Mesendoderm (in vitro differentiated cells): Measurements from ENCODE around the gene BMPER.

ENCODE experiments used
- DNase-seq: peaks from one replicate; pipeline ENCODE4 v3.0.0; 2013
- H2AK5ac ChIP-seq: 2 replicates; pipeline ENCODE4 v1.6.1; 2013; ENCODE audit warnings: low read length, inconsistent platforms
- H2BK120ac ChIP-seq: 2 replicates; pipeline ENCODE4 v1.6.1; 2013; ENCODE audit warnings: low read depth, mild to moderate bottlenecking, low read length, moderate library complexity, mixed read lengths
- H2BK15ac ChIP-seq: replicated peaks from 2 replicates; pipeline ENCODE4 v1.6.1; 2013; ENCODE audit warnings: low read depth, mild to moderate bottlenecking, moderate library complexity
- H2BK5ac ChIP-seq: 2 replicates; pipeline ENCODE4 v1.6.1; 2013; ENCODE audit warnings: low read length, inconsistent platforms
- H3K18ac ChIP-seq: 2 replicates; pipeline ENCODE4 v1.6.1; 2013; ENCODE audit warnings: mild to moderate bottlenecking, low read length, mixed read lengths
- H3K23ac ChIP-seq: one replicate; pipeline ENCODE4 v1.6.1; 2013; ENCODE audit warnings: low read length
- H3K27ac ChIP-seq: 2 replicates; pipeline ENCODE4 v1.5.1; 2013; ENCODE audit warnings: low read depth, mild to moderate bottlenecking, inconsistent platforms, low read length, moderate library complexity
- H3K27me3 ChIP-seq: 2 replicates; pipeline ENCODE4 v1.6.1; 2013; ENCODE audit warnings: low read length, control low read depth, mild to moderate bottlenecking, inconsistent platforms; ENCODE audit not compliant: insufficient read depth, poor library complexity
- H3K36me3 ChIP-seq: 2 replicates; pipeline ENCODE4 v1.6.1; 2013; ENCODE audit warnings: low read length, inconsistent platforms; ENCODE audit not compliant: control insufficient read depth, insufficient read depth
- H3K4ac ChIP-seq: one replicate; pipeline ENCODE4 v1.6.1; 2013; ENCODE audit warnings: low read depth, mild to moderate bottlenecking, low read length, moderate library complexity
- H3K4me1 ChIP-seq: 2 replicates; pipeline ENCODE4 v1.6.1; 2013; ENCODE audit warnings: low read depth, low read length, inconsistent platforms; ENCODE audit not compliant: control insufficient read depth
- H3K4me2 ChIP-seq: 2 replicates; pipeline ENCODE4 v1.6.1; 2013; ENCODE audit warnings: low read length
- H3K4me3 ChIP-seq: 2 replicates; pipeline ENCODE4 v1.5.1; 2013; ENCODE audit warnings: mild to moderate bottlenecking, low read length
- H3K56ac ChIP-seq: one replicate; pipeline ENCODE4 v1.6.1; 2013; ENCODE audit warnings: low read length
- H3K79me1 ChIP-seq: 2 replicates; pipeline ENCODE4 v1.6.1; 2013; ENCODE audit warnings: low read length, inconsistent platforms
- H3K79me2 ChIP-seq: 2 replicates; pipeline ENCODE4 v1.6.1; 2013; ENCODE audit warnings: mild to moderate bottlenecking, low read length; ENCODE audit not compliant: control insufficient read depth, insufficient read depth
- H3K9ac ChIP-seq: 2 replicates; pipeline ENCODE4 v1.6.1; 2013; ENCODE audit warnings: low read length, inconsistent platforms
- H4K5ac ChIP-seq: one replicate; pipeline ENCODE4 v1.6.1; 2013; ENCODE audit warnings: low read length
- H4K8ac ChIP-seq: one replicate; pipeline ENCODE4 v1.6.1; 2013; ENCODE audit warnings: low read depth, mild to moderate bottlenecking, control low read depth, low read length, moderate library complexity
- WGBS: extraction: QIAGEN DNeasy Blood & Tissue Kit; methylation state at CpG from one replicate; pipeline ENCODE4 v1.1.7; 2013; ENCODE audit warnings: low lambda C conversion rate, missing lambda C conversion rate; ENCODE audit not compliant: insufficient coverage; ENCODE audit errors: extremely low coverage; 5-methylcytosine and 5-hydroxymethylcytosine counted together

BMPER gene

DNA sequence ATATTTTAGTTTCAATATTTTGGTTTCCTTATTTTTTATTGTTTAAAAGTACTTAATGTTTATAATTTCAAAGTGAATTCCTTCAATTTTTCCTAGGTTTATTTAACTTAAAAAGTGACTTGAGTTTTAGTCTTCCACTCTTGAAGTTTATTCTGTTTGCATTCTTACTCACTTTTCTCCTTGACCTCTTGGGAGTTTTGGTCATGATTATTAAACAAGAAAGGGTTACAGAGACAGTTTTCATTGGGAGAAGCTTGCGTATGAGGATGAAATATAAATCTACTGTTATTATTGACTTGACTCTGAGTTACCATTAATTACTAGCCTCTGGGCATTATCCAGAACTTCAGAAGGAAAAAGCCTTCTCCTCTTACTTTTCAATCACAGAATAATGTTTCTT, 216.0 kb downstream of the BMPER start:
- H2BK120ac ChIP-seq: no peak overlapping the region
- no CpG with 5 or more reads among the region's 1 CpG for WGBS
- H3K27me3 ChIP-seq: no peaks in the 10 kb centered on the region
- H3K4me2 ChIP-seq: no peak overlapping the region
- H3K4me3 ChIP-seq: no peak overlapping the region
- no peak overlapping the region for H2AK5ac ChIP-seq
- H3K9ac ChIP-seq: no peak overlapping the region
- no peak overlapping the region for H2BK5ac ChIP-seq
- no peaks in the 10 kb centered on the region for H3K36me3 ChIP-seq
- no peak overlapping the region for H2BK15ac ChIP-seq
- H3K56ac ChIP-seq: no peak overlapping the region
- no peak overlapping the region for H4K5ac ChIP-seq
- no peaks in the 10 kb centered on the region for H3K79me2 ChIP-seq
- no peak overlapping the region for H3K27ac ChIP-seq
- H3K18ac ChIP-seq: no peak overlapping the region
- H3K4me1 ChIP-seq: no peaks in the 10 kb centered on the region
- H4K8ac ChIP-seq: no peak overlapping the region
- H3K23ac ChIP-seq: no peak overlapping the region
- DNase-seq: no peak
- no peaks in the 10 kb centered on the region for H3K79me1 ChIP-seq
- H3K4ac ChIP-seq: no peak overlapping the region

DNA sequence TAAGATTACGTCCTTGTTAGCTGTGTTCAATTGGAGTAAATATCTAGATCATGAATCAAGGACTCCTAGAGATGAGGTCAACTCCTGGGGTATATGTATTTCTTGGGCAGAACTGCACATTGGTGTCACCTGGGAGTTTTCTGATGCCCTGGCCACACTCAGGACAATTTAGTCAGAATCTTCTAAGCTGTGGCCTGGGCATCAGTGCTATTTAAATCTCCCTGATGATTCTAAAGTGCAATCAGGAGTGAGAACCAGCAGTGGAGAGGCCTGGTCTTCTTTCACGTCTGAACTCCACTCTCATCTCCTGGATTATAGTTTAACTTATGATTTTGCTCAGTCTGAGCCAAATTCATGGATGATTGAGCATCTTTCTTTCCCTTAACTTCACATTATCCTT, 218.0 kb downstream of the BMPER start:
- no peaks in the 10 kb centered on the region for H3K79me1 ChIP-seq
- no peak overlapping the region for H4K8ac ChIP-seq
- H3K9ac ChIP-seq: no peak overlapping the region
- H3K4me3 ChIP-seq: no peak overlapping the region
- no peak for DNase-seq
- no peak overlapping the region for H3K18ac ChIP-seq
- WGBS: no CpG with 5 or more reads among the region's 2 CpGs
- no peak overlapping the region for H3K4ac ChIP-seq
- no peak overlapping the region for H4K5ac ChIP-seq
- H3K36me3 ChIP-seq: no peaks in the 10 kb centered on the region
- no peaks in the 10 kb centered on the region for H3K27me3 ChIP-seq
- no peaks in the 10 kb centered on the region for H3K79me2 ChIP-seq
- H2BK5ac ChIP-seq: no peak overlapping the region
- no peak overlapping the region for H3K4me2 ChIP-seq
- H2BK120ac ChIP-seq: no peak overlapping the region
- no peak overlapping the region for H2AK5ac ChIP-seq
- no peak overlapping the region for H3K23ac ChIP-seq
- no peak overlapping the region for H2BK15ac ChIP-seq
- no peak overlapping the region for H3K27ac ChIP-seq
- H3K56ac ChIP-seq: no peak overlapping the region
- H3K4me1 ChIP-seq: no peaks in the 10 kb centered on the region

DNA sequence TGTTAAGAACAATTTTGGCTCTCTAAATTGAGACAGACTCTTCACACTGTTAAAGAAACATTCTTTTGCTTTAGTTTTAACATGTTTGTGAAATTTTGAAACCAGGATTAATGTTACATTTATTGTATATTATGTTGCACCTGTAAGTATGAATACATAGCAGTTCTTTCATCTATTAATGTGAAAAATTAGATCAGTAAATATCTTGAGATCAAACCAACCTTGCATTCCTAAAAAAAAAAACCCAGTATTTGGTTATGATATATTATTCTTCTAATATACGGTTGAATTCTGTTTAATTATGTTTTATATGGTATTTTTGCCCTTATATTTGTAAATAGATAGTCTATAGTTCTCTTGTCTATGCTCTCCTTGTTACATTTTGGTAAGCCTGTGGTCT, 219.4 kb downstream of the BMPER start:
- H3K27ac ChIP-seq: no peak overlapping the region
- H3K9ac ChIP-seq: no peak overlapping the region
- no peaks in the 10 kb centered on the region for H3K36me3 ChIP-seq
- no peak overlapping the region for H3K4ac ChIP-seq
- no peak for DNase-seq
- no peak overlapping the region for H3K4me3 ChIP-seq
- no peak overlapping the region for H2AK5ac ChIP-seq
- no peak overlapping the region for H3K18ac ChIP-seq
- WGBS: no CpG with 5 or more reads among the region's 1 CpG
- no peak overlapping the region for H3K56ac ChIP-seq
- no peak overlapping the region for H4K8ac ChIP-seq
- no peaks in the 10 kb centered on the region for H3K79me1 ChIP-seq
- no peaks in the 10 kb centered on the region for H3K27me3 ChIP-seq
- H3K79me2 ChIP-seq: no peaks in the 10 kb centered on the region
- no peaks in the 10 kb centered on the region for H3K4me1 ChIP-seq
- H3K23ac ChIP-seq: no peak overlapping the region
- no peak overlapping the region for H2BK5ac ChIP-seq
- H2BK15ac ChIP-seq: no peak overlapping the region
- no peak overlapping the region for H2BK120ac ChIP-seq
- no peak overlapping the region for H4K5ac ChIP-seq
- no peak overlapping the region for H3K4me2 ChIP-seq

DNA sequence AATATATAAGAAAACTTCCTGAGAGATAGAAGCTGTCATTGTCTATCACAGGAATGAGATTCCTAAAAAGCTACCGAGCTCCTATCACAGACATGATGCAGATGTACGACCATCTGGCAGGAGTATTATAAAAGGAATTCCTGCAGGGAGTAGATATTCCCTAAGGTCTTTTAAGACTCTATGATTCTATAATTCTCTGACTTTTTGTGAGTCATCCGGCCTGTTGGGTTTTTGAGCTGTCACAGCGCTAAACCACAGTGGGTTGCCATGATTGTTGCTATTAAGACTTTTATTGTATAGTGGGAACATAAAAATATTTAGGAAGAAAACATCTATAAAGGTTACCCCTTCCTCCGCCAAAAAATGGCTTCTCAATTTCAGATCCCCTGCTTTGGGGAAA, 223.4 kb downstream of the BMPER start:
- Histone ChIP-seq H3K36me3 (no peaks in the 10 kb centered on the region), H3K18ac (no peak overlapping the region), H3K56ac (no peak overlapping the region), H3K27me3 (no peaks in the 10 kb centered on the region), H2AK5ac (no peak overlapping the region), H4K5ac (no peak overlapping the region), H3K4me3 (no peak overlapping the region), H3K27ac (no peak overlapping the region), H3K4me1 (peaks cover 2% of the 10 kb centered on the region), H3K79me2 (no peaks in the 10 kb centered on the region), H3K4ac (no peak overlapping the region), H3K4me2 (no peak overlapping the region), H4K8ac (no peak overlapping the region), H2BK15ac (no peak overlapping the region), H3K9ac (no peak overlapping the region), H2BK5ac (no peak overlapping the region), H3K79me1 (no peaks in the 10 kb centered on the region), H3K23ac (no peak overlapping the region), H2BK120ac (no peak overlapping the region)
- WGBS: no CpG with 5 or more reads among the region's 5 CpGs
- DNase-seq: no peak

DNA sequence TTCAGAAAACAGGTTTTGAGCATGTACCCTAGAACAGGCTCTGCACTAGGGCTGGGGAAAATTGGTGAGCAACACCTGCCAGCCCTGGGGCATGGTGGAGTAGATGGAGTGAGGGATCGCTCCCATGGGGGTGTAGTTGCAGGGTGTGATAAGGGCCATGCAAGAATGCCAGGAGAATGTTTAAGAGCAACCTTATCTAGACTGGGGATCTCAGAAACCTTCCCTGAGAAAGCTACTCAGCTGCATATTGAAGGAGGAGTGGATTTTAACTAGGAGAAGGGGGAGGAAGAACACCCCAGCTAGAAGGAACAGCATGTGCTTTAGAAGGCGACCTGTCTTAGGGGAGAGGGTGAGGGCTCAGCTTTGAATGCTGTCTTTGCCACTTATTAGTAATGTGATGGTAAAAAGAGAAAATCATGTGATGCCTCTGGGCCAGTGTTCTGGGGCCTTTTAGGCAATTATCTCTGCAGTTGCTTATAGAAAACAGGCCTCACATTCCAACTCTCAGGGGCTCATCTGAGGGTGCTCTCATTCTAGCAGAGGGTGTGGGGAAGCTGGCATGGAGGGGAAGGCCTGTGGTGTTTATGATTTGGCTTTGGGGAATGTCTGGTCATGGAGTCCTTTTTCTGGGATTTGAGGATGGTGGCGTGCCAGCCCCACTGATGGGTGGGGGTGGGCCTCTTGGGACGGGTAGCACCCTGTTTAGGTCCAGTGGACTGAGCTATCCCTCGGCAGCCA, 225.4 kb downstream of the BMPER start:
- Histone ChIP-seq H4K8ac (no peak overlapping the region), H3K36me3 (no peaks in the 10 kb centered on the region), H3K4me1 (peaks cover 2% of the 10 kb centered on the region), H3K4me3 (no peak overlapping the region), H3K79me1 (no peaks in the 10 kb centered on the region), H4K5ac (no peak overlapping the region), H3K23ac (no peak overlapping the region), H3K9ac (no peak overlapping the region), H3K18ac (no peak overlapping the region), H3K79me2 (no peaks in the 10 kb centered on the region), H3K56ac (no peak overlapping the region), H3K4me2 (no peak overlapping the region), H2AK5ac (no peak overlapping the region), H2BK120ac (no peak overlapping the region), H3K27me3 (no peaks in the 10 kb centered on the region), H2BK15ac (no peak overlapping the region), H3K4ac (no peak overlapping the region), H2BK5ac (no peak overlapping the region), H3K27ac (no peak overlapping the region)
- DNase-seq: peak; percentile 92
- WGBS: no CpG with 5 or more reads among the region's 5 CpGs

DNA sequence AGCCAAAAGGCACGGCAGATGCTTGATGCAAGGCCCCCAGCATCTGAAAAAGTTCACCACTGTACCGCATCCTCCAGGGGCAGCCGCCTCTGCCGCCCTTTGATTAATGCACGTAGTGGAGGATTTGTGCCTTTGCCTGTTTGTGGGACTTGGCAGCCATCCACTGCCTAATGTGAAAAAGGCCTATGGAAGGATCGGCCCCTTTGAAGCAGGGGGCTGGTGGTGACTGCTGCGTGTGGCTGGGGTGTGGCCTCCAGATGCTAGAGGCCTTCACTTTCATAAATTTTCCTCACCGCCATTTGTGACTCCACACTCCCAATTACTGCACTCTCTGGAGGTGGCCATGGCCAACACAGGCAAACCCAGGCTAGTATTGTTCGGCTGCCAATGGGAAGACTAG, 226.0 kb downstream of the BMPER start:
- no peak for DNase-seq
- Histone ChIP-seq H2BK120ac (no peak overlapping the region), H3K27me3 (no peaks in the 10 kb centered on the region), H3K4me3 (no peak overlapping the region), H3K4me1 (peaks cover 2% of the 10 kb centered on the region), H4K8ac (no peak overlapping the region), H3K9ac (no peak overlapping the region), H3K56ac (no peak overlapping the region), H3K4me2 (no peak overlapping the region), H3K18ac (no peak overlapping the region), H4K5ac (no peak overlapping the region), H2BK15ac (no peak overlapping the region), H2AK5ac (no peak overlapping the region), H3K79me2 (no peaks in the 10 kb centered on the region), H2BK5ac (no peak overlapping the region), H3K27ac (no peak overlapping the region), H3K79me1 (no peaks in the 10 kb centered on the region), H3K4ac (no peak overlapping the region), H3K23ac (peak overlapping the region; percentile 26), H3K36me3 (no peaks in the 10 kb centered on the region)
- no CpG with 5 or more reads among the region's 9 CpGs for WGBS
